ENCODE measurements around the gene PLA2G12B. TPM values are rescaled to one million over a fixed set of nuclear protein-coding genes. Genes with fewer than 3 reads are reported as not detected.
"Not testable (repeated sequence)": the region's sequence is repeated elsewhere in the genome, so short reads cannot be mapped to it uniquely, and the experiment has no call there.

Gene PLA2G12B
- total RNA-seq, 1 donor from 2014 or later, result not detected

DNA sequence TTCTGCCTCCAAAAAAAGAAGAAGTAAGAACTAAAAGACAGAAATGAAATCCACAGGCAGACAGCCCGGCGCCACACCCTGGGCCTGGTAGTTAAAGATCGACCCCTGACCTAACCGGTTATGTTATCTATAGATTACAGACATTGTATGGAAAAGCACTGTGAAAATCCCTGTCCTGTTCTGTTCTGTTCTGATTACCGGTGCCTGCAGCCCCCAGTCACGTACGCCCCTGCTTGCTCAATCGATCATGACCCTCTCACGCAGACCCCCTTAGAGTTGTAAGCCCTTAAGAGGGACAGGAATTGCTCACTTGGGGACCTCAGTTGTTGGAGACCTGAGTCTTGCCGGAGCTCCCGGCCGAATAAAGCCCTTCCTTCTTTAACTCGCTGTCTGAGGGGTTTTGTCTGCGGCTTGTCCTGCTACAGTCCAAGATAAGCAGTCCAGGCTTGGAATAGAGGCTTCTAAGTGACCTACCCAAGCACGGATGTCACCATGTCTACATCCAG is 50.6 kb downstream of the PLA2G12B start:
- H3K4me1 Mint-ChIP-seq (ENCODE audit: low read depth); H3K9me3 Mint-ChIP-seq; H3K27me3 Mint-ChIP-seq (ENCODE audit: low read depth); H3K36me3 Mint-ChIP-seq (ENCODE audit: low read depth); H3K4me3 Mint-ChIP-seq (ENCODE audit: low read depth); H3K27ac Mint-ChIP-seq; DNase-seq (ENCODE audit: low spot score); intact Hi-C loops (cut with micrococcal nuclease): not testable (repeated sequence)

DNA sequence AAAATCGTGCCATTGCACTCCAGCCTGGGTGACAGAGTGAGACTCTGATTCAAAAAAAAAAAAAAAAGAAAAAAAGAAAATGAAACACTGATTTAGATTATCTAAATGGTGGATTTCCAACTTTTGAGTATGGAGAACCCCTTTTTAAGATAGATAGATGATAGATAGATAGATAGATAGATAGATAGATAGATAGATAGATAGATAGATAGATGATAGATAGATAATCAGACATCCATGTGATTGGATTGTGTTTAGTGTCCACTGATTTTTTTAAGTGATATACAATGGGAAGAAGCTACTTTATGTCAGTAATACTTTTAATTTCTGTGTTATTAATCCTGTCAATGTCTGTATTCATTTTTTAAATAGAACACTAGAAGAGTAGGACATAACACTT is 55.1 kb downstream of the PLA2G12B start:
- intact Hi-C loops (cut with micrococcal nuclease), result no loop called here
- H3K9me3 Mint-ChIP-seq, result no peaks in the 10 kb centered on the region
- H3K4me1 Mint-ChIP-seq (ENCODE audit: low read depth), result no peaks in the 10 kb centered on the region
- H3K4me3 Mint-ChIP-seq (ENCODE audit: low read depth), result no peak overlapping the region
- H3K27ac Mint-ChIP-seq, result no peak overlapping the region
- peaks cover 6% of the 10 kb centered on the region for H3K27me3 Mint-ChIP-seq (ENCODE audit: low read depth)
- H3K36me3 Mint-ChIP-seq (ENCODE audit: low read depth), result no peaks in the 10 kb centered on the region
- no peak for DNase-seq (ENCODE audit: low spot score)

DNA sequence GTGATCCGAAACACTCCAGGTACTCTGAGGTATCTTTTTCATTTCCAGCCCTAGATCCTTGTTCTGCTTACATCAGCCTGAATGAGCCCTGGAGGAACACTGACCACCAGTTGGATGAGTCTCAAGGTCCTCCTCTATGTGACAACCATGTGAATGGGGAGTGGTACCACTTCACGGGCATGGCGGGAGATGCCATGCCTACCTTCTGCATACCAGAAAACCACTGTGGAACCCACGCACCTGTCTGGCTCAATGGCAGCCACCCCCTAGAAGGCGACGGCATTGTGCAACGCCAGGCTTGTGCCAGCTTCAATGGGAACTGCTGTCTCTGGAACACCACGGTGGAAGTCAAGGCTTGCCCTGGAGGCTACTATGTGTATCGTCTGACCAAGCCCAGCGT is 56.0 kb downstream of the PLA2G12B start:
- Mint-ChIP-seq H3K27me3 (ENCODE audit: low read depth) (peaks cover 8% of the 10 kb centered on the region), H3K36me3 (ENCODE audit: low read depth) (no peaks in the 10 kb centered on the region), H3K4me3 (ENCODE audit: low read depth) (no peak overlapping the region), H3K4me1 (ENCODE audit: low read depth) (no peaks in the 10 kb centered on the region), H3K9me3 (no peaks in the 10 kb centered on the region), H3K27ac (no peak overlapping the region)
- DNase-seq (ENCODE audit: low spot score), result no peak
- intact Hi-C loops (cut with micrococcal nuclease), result no loop called here

DNA sequence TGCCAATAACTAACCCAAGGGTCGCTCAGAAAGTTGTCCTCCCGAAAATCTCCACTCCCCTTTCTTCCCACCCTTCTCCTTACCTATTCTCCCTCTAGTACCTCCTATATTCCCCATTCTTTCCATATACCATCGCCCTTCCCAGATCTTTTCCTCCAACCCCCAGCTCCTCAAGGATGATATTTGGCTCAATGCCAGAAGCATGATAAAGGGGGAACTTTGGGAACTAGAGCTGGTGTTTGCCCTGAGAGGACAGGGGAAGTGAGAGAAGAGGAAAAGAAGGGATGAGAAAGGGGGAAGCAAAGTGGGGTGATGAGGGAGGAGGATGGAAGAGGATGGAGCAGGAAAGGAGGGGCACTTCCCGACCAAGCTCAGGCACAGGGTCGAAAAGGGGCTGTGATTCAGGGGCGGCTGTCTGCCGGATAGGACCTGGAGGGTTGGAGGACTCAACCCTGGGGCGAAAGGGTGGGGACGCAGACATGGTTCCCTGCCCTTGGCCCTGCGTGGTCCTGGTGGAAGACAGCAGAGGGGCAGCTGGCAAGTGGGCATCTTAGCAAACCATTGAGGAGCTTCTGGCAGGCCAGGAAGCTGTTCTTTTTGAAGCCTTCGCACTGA is 59.3 kb downstream of the PLA2G12B start:
- DNase-seq (ENCODE audit: low spot score), result no peak
- Mint-ChIP-seq H3K4me3 (ENCODE audit: low read depth) (no peak overlapping the region), H3K27ac (no peak overlapping the region), H3K36me3 (ENCODE audit: low read depth) (no peaks in the 10 kb centered on the region), H3K4me1 (ENCODE audit: low read depth) (no peaks in the 10 kb centered on the region), H3K27me3 (ENCODE audit: low read depth) (peaks cover 8% of the 10 kb centered on the region), H3K9me3 (no peaks in the 10 kb centered on the region)
- intact Hi-C loops (cut with micrococcal nuclease), result no loop called here

DNA sequence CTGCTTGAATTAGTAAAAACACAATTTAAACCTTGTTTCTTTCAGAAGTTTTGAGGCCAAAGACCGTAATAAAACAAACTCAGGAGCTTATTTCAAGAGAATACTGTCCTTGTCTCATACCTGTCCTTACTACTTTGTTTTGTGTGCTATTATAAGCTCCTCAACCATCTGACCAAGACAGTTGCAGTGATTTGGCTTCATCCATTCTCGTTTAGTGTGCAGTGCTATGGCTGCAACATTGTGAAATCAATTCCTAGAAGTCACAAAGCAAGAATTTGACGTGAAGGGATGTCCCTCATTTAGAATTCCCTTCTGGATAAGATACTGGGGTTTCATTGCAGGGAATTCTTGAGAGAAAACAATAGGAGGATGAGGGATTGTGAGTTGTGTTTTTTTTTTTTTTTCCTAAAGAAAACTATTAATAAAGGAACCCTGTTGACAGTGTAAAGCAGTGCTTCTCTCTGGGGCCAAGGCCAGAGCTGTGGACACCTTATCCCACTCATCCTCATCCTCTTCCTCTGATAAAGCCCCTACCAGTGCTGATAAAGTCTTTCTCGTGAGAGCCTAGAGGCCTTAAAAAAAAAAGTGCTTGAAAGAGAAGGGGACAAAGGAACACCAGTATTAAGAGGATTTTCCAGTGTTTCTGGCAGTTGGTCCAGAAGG is 61.3 kb downstream of the PLA2G12B start, which contains the start of gene OIT3:
Gene OIT3 (plus strand): TSS at position 604 of the 663 bp plus-strand sequence. CDS start 60 bp downstream, outside the sequence.
- DNase-seq (ENCODE audit: low spot score), result no peak
- H3K9me3 Mint-ChIP-seq, result no peaks in the 10 kb centered on the region
- H3K27me3 Mint-ChIP-seq (ENCODE audit: low read depth), result peaks cover 8% of the 10 kb centered on the region
- H3K36me3 Mint-ChIP-seq (ENCODE audit: low read depth), result peaks cover 4% of the 10 kb centered on the region
- intact Hi-C loops (cut with micrococcal nuclease), result no loop called here
- H3K4me1 Mint-ChIP-seq (ENCODE audit: low read depth), result no peaks in the 10 kb centered on the region
- H3K27ac Mint-ChIP-seq, result no peak within 1 kb of the TSS
- no peak within 1 kb of the TSS for H3K4me3 Mint-ChIP-seq (ENCODE audit: low read depth)

DNA sequence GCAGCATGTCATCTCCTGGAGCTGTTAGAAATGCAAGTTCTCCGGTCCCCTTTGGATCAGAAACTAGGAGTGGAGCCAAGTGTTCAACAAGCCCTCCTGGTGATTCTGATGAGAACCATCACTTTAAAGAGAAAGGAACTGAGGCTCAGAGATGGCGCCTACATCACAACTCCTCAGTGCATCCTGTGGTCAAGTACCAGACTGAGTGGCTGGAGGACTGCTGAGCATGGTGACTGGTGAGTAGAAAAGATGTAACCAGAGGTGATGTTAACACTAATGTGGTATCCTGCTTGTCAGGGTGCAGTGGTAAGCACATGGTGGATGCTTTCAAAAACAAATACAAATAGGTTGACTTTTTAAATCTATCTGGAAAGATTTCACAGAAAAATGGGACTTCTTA is 64.5 kb downstream of the PLA2G12B start:
- Mint-ChIP-seq H3K27me3 (ENCODE audit: low read depth) (peaks cover 5% of the 10 kb centered on the region), H3K9me3 (no peaks in the 10 kb centered on the region), H3K4me1 (ENCODE audit: low read depth) (peaks cover 8% of the 10 kb centered on the region), H3K4me3 (ENCODE audit: low read depth) (no peak overlapping the region), H3K36me3 (ENCODE audit: low read depth) (peaks cover 16% of the 10 kb centered on the region), H3K27ac (no peak overlapping the region)
- intact Hi-C loops (cut with micrococcal nuclease), result no loop called here
- DNase-seq (ENCODE audit: low spot score), result no peak

DNA sequence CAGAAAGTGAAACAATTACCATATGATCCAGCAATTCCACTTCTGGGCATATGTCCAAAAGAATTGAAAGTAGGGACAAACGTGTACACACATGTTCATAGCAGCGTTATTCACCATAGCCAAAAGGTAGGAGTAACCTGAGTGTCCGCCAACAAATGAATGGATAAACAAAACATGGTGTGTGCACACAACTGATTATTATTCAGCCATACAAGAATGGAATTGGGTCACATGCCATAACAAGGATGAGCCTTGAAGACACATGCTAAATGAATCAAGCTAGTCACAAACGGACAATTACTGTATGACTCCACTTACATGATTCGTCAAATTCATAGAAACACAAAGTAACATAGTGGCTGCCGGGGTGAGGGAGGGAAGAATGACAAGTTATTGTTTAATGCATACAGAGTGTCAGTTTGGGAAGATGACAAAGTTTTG is 65.2 kb downstream of the PLA2G12B start:
- intact Hi-C loops (cut with micrococcal nuclease), result no loop called here
- DNase-seq (ENCODE audit: low spot score), result no peak
- Mint-ChIP-seq H3K4me3 (ENCODE audit: low read depth) (no peak overlapping the region), H3K36me3 (ENCODE audit: low read depth) (peaks cover 16% of the 10 kb centered on the region), H3K27me3 (ENCODE audit: low read depth) (peaks cover 2% of the 10 kb centered on the region), H3K4me1 (ENCODE audit: low read depth) (peaks cover 8% of the 10 kb centered on the region), H3K9me3 (no peaks in the 10 kb centered on the region), H3K27ac (no peak overlapping the region)

DNA sequence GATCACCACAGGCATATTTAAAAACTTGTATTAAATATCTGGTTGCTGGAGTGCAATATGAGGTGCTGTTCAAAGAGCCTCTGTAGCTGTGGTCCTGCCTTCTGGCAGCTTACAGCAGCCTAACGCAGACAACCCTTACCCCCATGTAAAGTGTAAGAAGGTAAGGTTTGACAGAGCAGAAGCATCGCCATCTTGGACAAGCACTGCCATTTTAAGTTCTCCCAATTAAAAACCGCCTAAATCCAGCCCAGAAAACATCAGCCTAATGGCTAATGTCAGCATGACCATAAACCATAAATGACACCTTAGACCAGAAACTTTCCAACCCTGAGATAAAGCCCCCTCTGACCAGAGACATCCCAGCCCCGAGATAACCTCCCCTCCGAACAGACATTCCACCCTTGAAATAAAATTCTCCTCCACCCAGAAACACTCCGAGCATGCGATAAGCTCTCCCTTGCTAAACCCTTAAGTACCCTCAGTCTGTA is 66.4 kb downstream of the PLA2G12B start:
- H3K27me3 Mint-ChIP-seq (ENCODE audit: low read depth), result no peaks in the 10 kb centered on the region
- intact Hi-C loops (cut with micrococcal nuclease), result no loop called here
- peaks cover 16% of the 10 kb centered on the region for H3K36me3 Mint-ChIP-seq (ENCODE audit: low read depth)
- H3K9me3 Mint-ChIP-seq, result no peaks in the 10 kb centered on the region
- peaks cover 8% of the 10 kb centered on the region for H3K4me1 Mint-ChIP-seq (ENCODE audit: low read depth)
- no peak overlapping the region for H3K27ac Mint-ChIP-seq
- no peak for DNase-seq (ENCODE audit: low spot score)
- H3K4me3 Mint-ChIP-seq (ENCODE audit: low read depth), result no peak overlapping the region

DNA sequence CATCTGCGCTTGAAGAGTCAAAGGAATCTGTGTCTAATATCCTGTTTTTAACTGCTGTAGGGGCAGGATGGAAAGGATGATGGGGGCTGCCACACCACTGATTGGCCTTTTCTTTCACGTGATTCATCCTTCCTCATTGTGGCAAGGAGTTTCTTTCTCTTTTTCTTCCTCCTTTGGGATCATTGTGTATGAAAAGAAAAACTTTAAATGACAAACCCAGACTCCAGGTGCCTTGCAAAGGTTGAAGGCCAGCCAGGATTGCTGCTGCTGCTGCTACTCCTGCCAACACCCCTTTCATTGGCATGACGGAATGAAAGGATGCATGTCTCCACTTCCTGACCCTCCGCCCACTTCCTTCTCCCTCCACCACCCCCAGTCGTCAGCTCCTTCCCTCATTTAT is 67.6 kb downstream of the PLA2G12B start:
- peak overlapping the region; percentile 44 for H3K27ac Mint-ChIP-seq
- peaks cover 16% of the 10 kb centered on the region for H3K36me3 Mint-ChIP-seq (ENCODE audit: low read depth)
- H3K4me3 Mint-ChIP-seq (ENCODE audit: low read depth), result no peak overlapping the region
- no peak for DNase-seq (ENCODE audit: low spot score)
- peaks cover 8% of the 10 kb centered on the region for H3K4me1 Mint-ChIP-seq (ENCODE audit: low read depth)
- H3K9me3 Mint-ChIP-seq, result peaks cover 4% of the 10 kb centered on the region
- intact Hi-C loops (cut with micrococcal nuclease), result no loop called here
- H3K27me3 Mint-ChIP-seq (ENCODE audit: low read depth), result no peaks in the 10 kb centered on the region

DNA sequence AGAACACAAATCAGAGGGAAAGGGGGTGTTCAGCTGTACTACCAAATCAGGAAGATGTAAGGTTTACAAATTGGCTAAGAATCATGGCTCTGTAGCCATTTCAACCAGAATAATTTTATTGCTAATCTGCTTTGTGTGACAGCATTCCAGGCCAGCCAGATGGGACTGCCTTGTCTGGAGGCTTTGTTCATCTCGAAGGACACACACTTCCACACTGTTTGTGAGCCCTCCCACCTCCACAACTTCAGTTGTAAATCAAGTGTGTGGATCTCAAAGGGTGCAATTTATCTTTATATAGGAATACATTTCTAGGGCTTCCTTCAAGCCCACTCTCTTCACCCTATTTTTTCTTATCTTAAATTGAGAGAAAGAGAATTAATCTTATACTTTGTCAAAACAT is 68.0 kb downstream of the PLA2G12B start:
- Mint-ChIP-seq H3K36me3 (ENCODE audit: low read depth) (peaks cover 16% of the 10 kb centered on the region), H3K27me3 (ENCODE audit: low read depth) (no peaks in the 10 kb centered on the region), H3K27ac (no peak overlapping the region), H3K4me3 (ENCODE audit: low read depth) (no peak overlapping the region), H3K4me1 (ENCODE audit: low read depth) (peaks cover 8% of the 10 kb centered on the region), H3K9me3 (peaks cover 4% of the 10 kb centered on the region)
- intact Hi-C loops (cut with micrococcal nuclease), result no loop called here
- no peak for DNase-seq (ENCODE audit: low spot score)

DNA sequence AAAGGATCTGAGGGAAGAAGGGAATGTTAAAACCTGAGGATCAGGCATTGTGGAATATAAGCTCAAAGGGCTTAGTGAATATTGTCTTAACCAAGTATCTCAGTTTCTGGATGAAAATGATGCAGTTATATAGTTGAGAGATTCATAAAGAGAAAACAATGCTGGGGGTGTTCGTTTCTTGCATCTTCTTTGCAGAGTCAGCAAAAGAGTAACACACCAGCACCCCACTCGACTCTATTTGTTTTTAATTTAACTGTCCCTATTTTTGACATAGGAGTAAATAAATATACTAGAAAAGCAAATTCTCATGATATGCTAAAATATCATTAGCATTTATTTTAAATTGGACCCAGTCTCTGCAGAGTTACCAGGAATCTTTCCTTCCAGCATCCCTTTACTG is 68.7 kb downstream of the PLA2G12B start:
- Mint-ChIP-seq H3K4me3 (ENCODE audit: low read depth) (no peak overlapping the region), H3K27me3 (ENCODE audit: low read depth) (no peaks in the 10 kb centered on the region)

More for the DNA sequence above, 68.7 kb downstream of the PLA2G12B start:
- peaks cover 8% of the 10 kb centered on the region for H3K4me1 Mint-ChIP-seq (ENCODE audit: low read depth)
- peaks cover 16% of the 10 kb centered on the region for H3K36me3 Mint-ChIP-seq (ENCODE audit: low read depth)
- intact Hi-C loops (cut with micrococcal nuclease), result no loop called here
- no peak for DNase-seq (ENCODE audit: low spot score)
- no peak overlapping the region for H3K27ac Mint-ChIP-seq
- peaks cover 4% of the 10 kb centered on the region for H3K9me3 Mint-ChIP-seq

Measured in activated T-helper 2 cell treated with anti-CD3 and anti-CD28 coated beads, Interferon-gamma antibody, Interleukin-2, Interleukin-4, amounts not matched to agents 10 μg/mL and 5 μg/mL and 100 μg/mL, durations not matched to agents 14 hours and 24 hours and 36 hours (primary cell).